SK-N-SH (cell line): ENCODE measurements around the gene MS4A2. TPM values are rescaled to one million over a fixed set of nuclear protein-coding genes. Genes with fewer than 3 reads are reported as not detected.
"Not testable (repeated sequence)": the region's sequence is repeated elsewhere in the genome, so short reads cannot be mapped to it uniquely, and the experiment has no call there.

Source experiments
- CTCF ChIA-PET: fragments of 300-600, 350-600 bp; formaldehyde crosslinking; extraction: SDS; loops from one replicate; lab custom pipeline; 2021; lab: Yijun Ruan, JAX
- POLR2A ChIA-PET: fragments of 350-600 bp; sonication (Branson Sonifier 250); formaldehyde crosslinking; extraction: SDS; loops from one replicate; lab custom pipeline; 2020; ENCODE audit warnings: antibody characterized with exemption, inconsistent platforms; lab: Yijun Ruan, JAX
- DNase-seq: peaks from one replicate; pipeline ENCODE4 v3.0.0; 2012
- H2AFZ ChIP-seq: fragments of 200-600 bp; sonication (generic); 2 replicates; pipeline ENCODE4 v1.8.1; 2016; ENCODE audit warnings: antibody characterized with exemption, mild to moderate bottlenecking, low read depth
- H3F3A ChIP-seq: fragments of 200-600 bp; sonication (generic); replicated peaks from 2 replicates; pipeline ENCODE3; 2016; ENCODE audit warnings: antibody characterized with exemption, mild to moderate bottlenecking; ENCODE audit not compliant: insufficient read depth
- H3K27ac ChIP-seq, 2 experiments: fragments of 200-500 bp in 1 of 2; fragments of 200-600 bp in 1 of 2; sonication (Bioruptor generic) in 1 of 2; sonication (generic), shearing (Covaris generic) in 1 of 2; 2 replicates each; pipeline versions ENCODE4 v1.5.1 to v1.6.1; 2014 to 2016; ENCODE audit warnings: low read depth in 2 of 2, inconsistent platforms in 1 of 2, low read length in 1 of 2, mild to moderate bottlenecking in 1 of 2, mixed read lengths in 1 of 2
- H3K27me3 ChIP-seq: fragments of 200-600 bp; sonication (generic), shearing (Covaris generic); 2 replicates; pipeline ENCODE4 v1.6.1; 2016; ENCODE audit warnings: mixed run types; ENCODE audit not compliant: insufficient read depth
- H3K36me3 ChIP-seq, 2 experiments: fragments of 200-500 bp in 1 of 2; fragments of 200-600 bp in 1 of 2; sonication (Bioruptor generic) in 1 of 2; sonication (generic) in 1 of 2; replicated peaks in 1 of 2; 2 replicates each; pipeline versions ENCODE3 to v1.5.1; 2014 to 2016; ENCODE audit warnings: low read length in 1 of 2, mild to moderate bottlenecking in 1 of 2; ENCODE audit not compliant: insufficient read depth in 2 of 2, control insufficient read depth in 1 of 2
- H3K4me1 ChIP-seq, 2 experiments: fragments of 200-500 bp in 1 of 2; fragments of 200-600 bp in 1 of 2; sonication (Bioruptor generic) in 1 of 2; sonication (generic), shearing (Covaris generic) in 1 of 2; 2 replicates each; pipeline versions ENCODE4 v1.5.1 to v1.6.1; 2014 to 2016; ENCODE audit warnings: low read depth in 1 of 2, low read length in 1 of 2, mixed run types in 1 of 2; ENCODE audit not compliant: insufficient read depth in 2 of 2, control insufficient read depth in 1 of 2
- H3K4me2 ChIP-seq: fragments of 200-600 bp; sonication (generic), shearing (Covaris generic); 2 replicates; pipeline ENCODE4 v1.6.1; 2017; ENCODE audit warnings: mixed run types
- H3K4me3 ChIP-seq, 2 experiments: fragments of 200-500 bp in 1 of 2; fragments of 200-600 bp in 1 of 2; sonication (Bioruptor generic) in 1 of 2; sonication (generic), shearing (Covaris generic) in 1 of 2; 2 replicates each; pipeline versions ENCODE4 v1.5.1 to v1.8.1; 2014 to 2016; ENCODE audit warnings: low read depth in 2 of 2, inconsistent platforms in 1 of 2, low read length in 1 of 2, mild to moderate bottlenecking in 1 of 2, mixed read lengths in 1 of 2, moderate library complexity in 1 of 2
- H3K79me2 ChIP-seq: fragments of 200-600 bp; sonication (generic); 2 replicates; pipeline ENCODE4 v1.8.1; 2017; ENCODE audit warnings: mild to moderate bottlenecking; ENCODE audit not compliant: insufficient read depth
- H3K9ac ChIP-seq: fragments of 200-600 bp; sonication (generic); 2 replicates; pipeline ENCODE4 v1.6.1; 2017; ENCODE audit warnings: mixed run types
- H3K9me2 ChIP-seq: fragments of 200-600 bp; sonication (generic); 2 replicates; pipeline ENCODE4 v1.6.1; 2017; ENCODE audit warnings: mixed run types
- H3K9me3 ChIP-seq: fragments of 200-600 bp; sonication (generic); 2 replicates; pipeline ENCODE4 v1.6.1; 2017; ENCODE audit warnings: mixed run types, mild to moderate bottlenecking, moderate library complexity
- H4K20me1 ChIP-seq: fragments of 200-600 bp; sonication (generic); 2 replicates; pipeline ENCODE4 v1.6.1; 2017; ENCODE audit warnings: mild to moderate bottlenecking, mixed run types; ENCODE audit not compliant: insufficient read depth
- CTCF ChIP-seq: fragments of 200-600 bp; sonication (generic); IDR thresholded peaks from 2 replicates; pipeline ENCODE4 v1.6.1; 2017; ENCODE audit warnings: antibody characterized with exemption, mild to moderate bottlenecking, moderate library complexity
- ELF1 ChIP-seq: IDR thresholded peaks from 2 replicates; pipeline ENCODE4 v1.4.0; 2012
- EP300 ChIP-seq, 2 experiments: IDR thresholded peaks; 2 replicates each; pipeline versions ENCODE4 v1.4.0 to v1.6.1; 2012; ENCODE audit warnings: borderline replicate concordance in 1 of 2, low read depth in 1 of 2, low read length in 1 of 2
- FOSL2 ChIP-seq: IDR thresholded peaks from 2 replicates; pipeline ENCODE4 v1.4.0; 2012; ENCODE audit warnings: low read depth, mild to moderate bottlenecking, moderate library complexity, borderline replicate concordance
- FOXM1 ChIP-seq: IDR thresholded peaks from 2 replicates; pipeline ENCODE4 v1.4.0; 2012; ENCODE audit warnings: low read depth, mild to moderate bottlenecking
- GATA2 ChIP-seq: sonication (generic); formaldehyde crosslinking; IDR thresholded peaks from 2 replicates; pipeline ENCODE4 v1.5.0; 2020; ENCODE audit warnings: mild to moderate bottlenecking, missing genetic modification reagents
- IRF3 ChIP-seq: fragments of 150-350 bp; IDR thresholded peaks from 2 replicates; pipeline ENCODE4 v1.6.1; 2016; ENCODE audit warnings: mild to moderate bottlenecking, low read depth, low read length
- JUND ChIP-seq: IDR thresholded peaks from 2 replicates; pipeline ENCODE4 v1.4.0; 2012
- MXI1 ChIP-seq: IDR thresholded peaks from 2 replicates; pipeline ENCODE4 v1.6.1; 2012; ENCODE audit warnings: mild to moderate bottlenecking, low read depth, low read length, improper control_type of control experiment
- PBX3 ChIP-seq: IDR thresholded peaks from 2 replicates; pipeline ENCODE4; 2012
- RAD21 ChIP-seq: IDR thresholded peaks from 2 replicates; pipeline ENCODE4 v1.6.1; 2012; ENCODE audit warnings: mild to moderate bottlenecking, low read length
- RFX5 ChIP-seq: IDR thresholded peaks from 2 replicates; pipeline ENCODE4 v1.6.1; 2012; ENCODE audit warnings: mild to moderate bottlenecking, improper control_type of control experiment, low read length
- SIN3A ChIP-seq: IDR thresholded peaks from 2 replicates; pipeline ENCODE4 v1.6.1; 2012; ENCODE audit warnings: low read depth, mild to moderate bottlenecking, low read length, moderate library complexity, borderline replicate concordance
- SMC3 ChIP-seq: IDR thresholded peaks from 2 replicates; pipeline ENCODE4 v1.6.1; 2012; ENCODE audit warnings: low read depth, low read length, improper control_type of control experiment
- USF2 ChIP-seq: fragments of 150-350 bp; IDR thresholded peaks from 2 replicates; pipeline ENCODE4 v1.6.1; 2017; ENCODE audit warnings: antibody characterized with exemption, low read length, low read depth, borderline replicate concordance
- YY1 ChIP-seq: IDR thresholded peaks from 2 replicates; pipeline ENCODE4 v1.4.0; 2012; ENCODE audit warnings: low read depth, mild to moderate bottlenecking
- ZBTB33 ChIP-seq: IDR thresholded peaks from 2 replicates; pipeline ENCODE4 v1.4.0; 2012; ENCODE audit warnings: low read depth, borderline replicate concordance
- WGBS: methylation state at CpG from one replicate; pipeline ENCODE4 v1.1.6; 2017; ENCODE audit warnings: low lambda C conversion rate; 5-methylcytosine and 5-hydroxymethylcytosine counted together
- polyA plus RNA-seq, 3 experiments: library from polyadenylated mRNA; depleted of rRNA; stranded (reverse); fragments of >200 nt; gene quantifications; 2 replicates each; pipeline ENCODE4 v1.2.3, GENCODE V29; 2012

The MS4A2 gene
- polyA plus RNA-seq, 1 of the 3 experiments (the other 2 are of a cell fraction) = not detected

GRCh38 chr11:60098508-60098907, 10.0 kb downstream of the MS4A2 start (continued):
- TF ChIP-seq PBX3 (no peak), RAD21 (no peak), GATA2 (CRISPR knock-in tag) (no peak), JUND (no peak), USF2 (no peak), EP300 (IDR thresholded peaks at IDR 0.05; ENCODE audit: borderline replicate concordance in 1 of 2, low read depth in 1 of 2, low read length in 1 of 2) (no peak)

- Histone ChIP-seq H3K4me2 (no peak overlapping the region), H3K79me2 (no peaks in the 10 kb centered on the region), H3K4me3 (no peak overlapping the region), H3K9me2 (no peaks in the 10 kb centered on the region), H3K27me3 (no peaks in the 10 kb centered on the region), H4K20me1 (no peaks in the 10 kb centered on the region), H3K36me3 (no peaks in the 10 kb centered on the region), H3K27ac (no peak overlapping the region), H3F3A (no peaks in the 10 kb centered on the region), H3K9me3 (no peaks in the 10 kb centered on the region), H3K9ac (no peak overlapping the region), H2AFZ (no peak overlapping the region), H3K4me1 (no peaks in the 10 kb centered on the region)
- CTCF ChIA-PET = no interaction called here
- no peak for TF ChIP-seq IRF3
- TF ChIP-seq YY1 = no peak
- TF ChIP-seq RAD21 = no peak
- no peak for TF ChIP-seq FOXM1
- no peak for TF ChIP-seq SIN3A
- TF ChIP-seq ZBTB33 = no peak
- no peak for TF ChIP-seq GATA2 (CRISPR knock-in tag)
- no peak for TF ChIP-seq FOSL2
- TF ChIP-seq MXI1 = no peak
- TF ChIP-seq ELF1 = no peak
- TF ChIP-seq CTCF = no peak
- TF ChIP-seq EP300 (IDR thresholded peaks at IDR 0.05; ENCODE audit: borderline replicate concordance in 1 of 2, low read depth in 1 of 2, low read length in 1 of 2) = no peak
- TF ChIP-seq SMC3 = no peak
- TF ChIP-seq RFX5 = no peak
- no peak for DNase-seq
- POLR2A ChIA-PET = no interaction called here
- WGBS = 43% methylated on average over 1 of the region's 1 CpG
Observed at GRCh38 chr11:60100516-60100915, 12.1 kb downstream of the MS4A2 start.

- H4K20me1 ChIP-seq, H3K9me3 ChIP-seq, H3K4me3 ChIP-seq, H3K27ac ChIP-seq, H3K4me1 ChIP-seq, H3K9ac ChIP-seq, CTCF ChIA-PET, POLR2A ChIA-PET, H3F3A ChIP-seq, H3K36me3 ChIP-seq, DNase-seq, H2AFZ ChIP-seq, H3K27me3 ChIP-seq, H3K79me2 ChIP-seq, H3K9me2 ChIP-seq, H3K4me2 ChIP-seq: not testable (repeated sequence)
- WGBS = 27% methylated on average over 11 of the region's 11 CpGs
Observed at GRCh38 chr11:60101368-60101767, 12.9 kb downstream of the MS4A2 start.
